ENCODE data around the gene NABP2. TPM values are rescaled to one million over a fixed set of nuclear protein-coding genes. Genes with fewer than 3 reads are reported as not detected.

The NABP2 gene
- total and polyA plus RNA-seq, 2 of the 4 experiments (the other 2 are of a cell fraction), result 29.2 to 37.4 TPM

- Histone ChIP-seq H3K9ac (ENCODE audit: low read depth, low read length) (peak overlapping the region; percentile 79; the same call in 1 of the 2 replicates), H4K20me1 (ENCODE audit: insufficient read depth, low read length) (no peaks in the 10 kb centered on the region)
- 100% methylated on average over 1 of the region's 11 CpGs; no CpG with 5 or more reads in 1 of the 2 experiments for WGBS, 2 experiments (ENCODE audit: extremely low coverage in 2 of 2, insufficient read length in 1 of 2)
Observed at GRCh38 chr12:56224954-56225353, 812 bp downstream of the NABP2 start.

More at GRCh38 chr12:56224954-56225353, 812 bp downstream of the NABP2 start:
- Histone ChIP-seq H2BK5ac (ENCODE audit: low read depth, low read length, poor library complexity, severe bottlenecking) (no peak overlapping the region), H3K23ac (ENCODE audit: low read depth, low read length) (peak overlapping the region; percentile 7; the same call in 1 of the 2 replicates), H2AK9ac (replicated peaks; ENCODE audit: low read depth, low read length, poor library complexity) (peak overlapping the region; percentile 83), H3K14ac (replicated peaks; ENCODE audit: low read depth, low read length) (peak overlapping the region; percentile 87; the same call in 1 of the 2 replicates), H4K91ac (ENCODE audit: insufficient read depth, low read depth, low read length) (no peak overlapping the region), H2BK20ac (ENCODE audit: low read depth, low read length) (no peak overlapping the region), H3K9me3 (ENCODE audit: control insufficient read depth, insufficient read depth, low read length) (no peaks in the 10 kb centered on the region), H3K79me1 (ENCODE audit: low read depth in 1 of 2, low read length in 2 of 2) (peaks cover 19 to 36% of the 10 kb centered on the region in 2 experiments), H3K36me3 (ENCODE audit: control insufficient read depth, insufficient read depth, low read length) (peaks cover 6% of the 10 kb centered on the region; the same call in 1 of the 2 replicates), H3K4ac (ENCODE audit: low read depth, low read length) (peak overlapping the region; percentile 92; the same call in 1 of the 2 replicates), H3K4me1 (ENCODE audit: control insufficient read depth, insufficient read depth, low read length) (peaks cover 4% of the 10 kb centered on the region; the same call in 1 of the 2 replicates), H3K9me1 (ENCODE audit: insufficient read depth, low read length) (peaks cover 13% of the 10 kb centered on the region), H3K27ac (ENCODE audit: insufficient read depth, low read length) (peak overlapping the region; percentile 57; the same call in 1 of the 2 replicates), H2BK15ac (ENCODE audit: low read depth, low read length) (no peak overlapping the region), H3K4me2 (ENCODE audit: low read depth, low read length) (peak overlapping the region; percentile 98), H2BK120ac (ENCODE audit: low read depth, low read length) (no peak overlapping the region), H4K8ac (ENCODE audit: low read depth in 2 of 2, low read length in 2 of 2) (peak overlapping the region; percentile 87 to 93; a peak in 3 of 4 replicates), H3K18ac (ENCODE audit: low read depth, low read length) (no peak overlapping the region), H2AK5ac (ENCODE audit: low read depth, low read length) (peak overlapping the region; percentile 88), H3K27me3 (ENCODE audit: control insufficient read depth, insufficient read depth, low read length) (no peaks in the 10 kb centered on the region), H3K56ac (ENCODE audit: extremely low read depth, insufficient read depth, low read length) (no peak overlapping the region), H2AFZ (replicated peaks; ENCODE audit: low read length, poor library complexity) (peak overlapping the region; percentile 92), H4K5ac (ENCODE audit: low read depth, low read length) (no peak overlapping the region), H3K4me3 (ENCODE audit: insufficient read depth, low read depth, low read length) (peak overlapping the region; percentile 63)
- in situ Hi-C loops (cut with MboI; ENCODE audit: low sequenced_read_pairs), result no loop called here
- ATAC-seq (ENCODE audit: low read depth), result no peak
- TF ChIP-seq CTCF (conservative IDR thresholded peaks at IDR 0.05; ENCODE audit: low read depth, low read length) (no peak), NFE2L2 (IDR thresholded peaks at IDR 0.05; ENCODE audit: low read depth, low read length) (no peak), ELK1 (IDR thresholded peaks at IDR 0.05; ENCODE audit: borderline replicate concordance, low read depth, low read length) (no peak), POLR2A (IDR thresholded peaks at IDR 0.05; ENCODE audit: low read depth, low read length) (no peak), MXI1 (IDR thresholded peaks at IDR 0.05; ENCODE audit: borderline replicate concordance, low read depth, low read length) (no peak), RCOR1 (IDR thresholded peaks at IDR 0.05; ENCODE audit: insufficient replicate concordance, low read length) (no peak), RFX5 (IDR thresholded peaks at IDR 0.05; ENCODE audit: low read depth, low read length) (no peak)
- BruUV-seq (replicated peaks), result no TSS peak
- DNase-seq, result no peak
- POLR2A ChIA-PET (ENCODE audit: unreplicated experiment), result no interaction called here
- CTCF ChIA-PET, result no interaction called here
- intact Hi-C loops (cut with micrococcal nuclease), result loop anchor here (1.0 kb wide), 3 partner anchors 28 to 106 kb away; no protein-coding TSS in a partner anchor
- dilution Hi-C loops (cut with HindIII; ENCODE audit: low sequenced_read_pairs, unreplicated experiment), result no loop called here
